Mammary epithelial cell (primary cell): ENCODE measurements around the gene FAH.

Source experiments
- CTCF ChIP-seq, 2 donors: IDR thresholded peaks in 1 of 2; conservative IDR thresholded peaks in 1 of 2; 2 replicates each; pipeline ENCODE4 v1.5.1; 2011 to 2012; ENCODE audit warnings: inconsistent platforms in 2 of 2, low read length in 2 of 2, mild to moderate bottlenecking in 2 of 2, control low read depth in 1 of 2, low read depth in 1 of 2; ENCODE audit not compliant: insufficient read depth in 1 of 2; ENCODE audit errors: extremely low read depth in 1 of 2
- EZH2 ChIP-seq: IDR thresholded peaks from 2 replicates; pipeline ENCODE4 v1.6.1; 2012; ENCODE audit warnings: low read length, inconsistent platforms, borderline replicate concordance

- TF ChIP-seq EZH2 (no peak), CTCF (conservative IDR thresholded peaks at IDR 0.05 in 1 of 2, IDR thresholded peaks at IDR 0.05 in 1 of 2; ENCODE audit: extremely low read depth in 1 of 2, insufficient read depth in 1 of 2, low read depth in 1 of 2, low read length in 2 of 2) (no peak)
Measured at GRCh38 chr15:80136854-80137253, 15.9 kb upstream of the FAH start.
